Measurements from ENCODE around the gene VPS41. TPM values are rescaled to one million over a fixed set of nuclear protein-coding genes. Genes with fewer than 3 reads are reported as not detected.

Gene VPS41
- total and polyA plus RNA-seq, 11 donors, result 6.0 to 55.8 (median 42.8) TPM

DNA sequence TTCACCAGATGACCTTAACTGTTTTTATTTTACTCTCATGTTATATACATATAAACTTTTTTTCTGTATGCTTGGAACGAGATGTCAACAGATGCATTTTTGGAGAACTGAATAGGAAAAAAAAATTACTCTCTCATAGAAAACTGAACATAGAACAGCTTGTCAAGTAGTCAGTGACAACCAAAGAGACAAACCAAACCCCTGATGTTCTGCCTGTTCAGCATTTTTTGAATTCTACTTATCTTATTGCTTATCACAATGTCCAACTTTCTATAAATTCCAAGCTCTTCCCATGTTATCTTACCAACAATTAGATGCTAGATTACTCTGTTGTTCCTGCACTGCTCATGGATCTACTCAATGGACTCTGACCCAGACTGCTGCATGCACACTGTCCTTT is 95.2 kb downstream of the VPS41 start:
- Histone ChIP-seq H3K4me3 (no peak overlapping the region), H3K9me3 (no peaks in the 10 kb centered on the region), H3K36me3 (peaks cover 0 to 16% (median 6%) of the 10 kb centered on the region in 9 donors), H3K27ac (no peak overlapping the region), H3K4me1 (no peaks in the 10 kb centered on the region), H3K27me3 (no peaks in the 10 kb centered on the region)
- TF ChIP-seq POLR2A (IDR thresholded peaks at IDR 0.05), result no peak
- TF ChIP-seq, protein P1, sequence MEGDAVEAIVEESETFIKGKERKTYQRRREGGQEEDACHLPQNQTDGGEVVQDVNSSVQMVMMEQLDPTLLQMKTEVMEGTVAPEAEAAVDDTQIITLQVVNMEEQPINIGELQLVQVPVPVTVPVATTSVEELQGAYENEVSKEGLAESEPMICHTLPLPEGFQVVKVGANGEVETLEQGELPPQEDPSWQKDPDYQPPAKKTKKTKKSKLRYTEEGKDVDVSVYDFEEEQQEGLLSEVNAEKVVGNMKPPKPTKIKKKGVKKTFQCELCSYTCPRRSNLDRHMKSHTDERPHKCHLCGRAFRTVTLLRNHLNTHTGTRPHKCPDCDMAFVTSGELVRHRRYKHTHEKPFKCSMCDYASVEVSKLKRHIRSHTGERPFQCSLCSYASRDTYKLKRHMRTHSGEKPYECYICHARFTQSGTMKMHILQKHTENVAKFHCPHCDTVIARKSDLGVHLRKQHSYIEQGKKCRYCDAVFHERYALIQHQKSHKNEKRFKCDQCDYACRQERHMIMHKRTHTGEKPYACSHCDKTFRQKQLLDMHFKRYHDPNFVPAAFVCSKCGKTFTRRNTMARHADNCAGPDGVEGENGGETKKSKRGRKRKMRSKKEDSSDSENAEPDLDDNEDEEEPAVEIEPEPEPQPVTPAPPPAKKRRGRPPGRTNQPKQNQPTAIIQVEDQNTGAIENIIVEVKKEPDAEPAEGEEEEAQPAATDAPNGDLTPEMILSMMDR (IDR thresholded peaks at IDR 0.05), result no peak
- intact Hi-C loops (cut with DNase I), result no loop called here
- 84 to 86% (median 86%) methylated on average over 1 of the region's 1 CpG for WGBS, 4 donors
- no peak for ATAC-seq
- DNase-seq, result no peak

DNA sequence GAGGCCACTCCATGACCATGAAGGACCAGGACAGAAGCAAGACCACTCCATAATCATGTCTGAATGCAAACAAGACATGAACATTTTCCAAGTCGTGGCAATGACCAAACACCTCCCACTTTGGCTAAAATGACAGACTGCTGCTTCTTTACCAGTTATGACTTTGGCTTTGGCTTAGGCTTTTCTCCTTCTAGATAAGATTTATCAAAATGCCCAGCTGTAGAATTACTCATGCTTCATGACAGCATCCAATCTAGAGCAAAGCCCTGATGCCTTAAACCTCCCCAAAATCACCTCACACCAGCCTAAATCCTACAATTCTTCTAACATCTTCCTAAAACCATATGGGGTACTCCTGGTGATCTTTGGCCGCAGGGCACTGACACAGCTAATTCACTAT is 102.1 kb downstream of the VPS41 start:
- Histone ChIP-seq H3K27ac (no peak overlapping the region), H3K9me3 (no peaks in the 10 kb centered on the region), H3K36me3 (peaks cover 0 to 6% (median 0%) of the 10 kb centered on the region in 9 donors), H3K27me3 (no peaks in the 10 kb centered on the region), H3K4me1 (no peaks in the 10 kb centered on the region), H3K4me3 (no peak overlapping the region)
- 82 to 92% (median 84%) methylated on average over 2 of the region's 2 CpGs for WGBS, 4 donors
- TF ChIP-seq, protein P1 (IDR thresholded peaks at IDR 0.05), result no peak
- no peak for ATAC-seq
- no peak for DNase-seq
- intact Hi-C loops (cut with DNase I), result loop anchor here in 1 of 10 donors (10.0 kb wide), 1 partner anchor 128 kb away; no protein-coding TSS in a partner anchor

DNA sequence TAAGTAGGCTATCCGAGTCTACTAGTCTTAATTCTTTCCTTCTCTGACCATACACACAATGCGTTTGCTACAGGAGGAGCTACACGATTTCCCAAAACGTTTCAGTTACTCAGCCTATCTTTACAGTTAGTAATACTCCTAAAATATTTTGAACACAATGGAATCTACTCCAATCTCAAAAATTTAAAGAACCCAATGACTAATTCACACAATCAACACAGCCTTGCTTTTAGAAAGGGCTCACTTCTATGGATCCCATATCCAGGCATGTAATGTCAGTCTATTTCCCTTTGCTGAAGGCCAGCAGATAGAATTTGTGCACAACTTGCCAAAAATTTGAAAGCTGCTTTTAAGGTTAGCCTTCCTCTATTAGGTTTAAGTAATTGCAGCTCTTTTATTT is 107.2 kb downstream of the VPS41 start:
- no peak overlapping the region for H3K4me3 ChIP-seq
- H3K36me3 ChIP-seq, result peaks cover 0 to 6% (median 0%) of the 10 kb centered on the region in 9 donors
- H3K27ac ChIP-seq, result no peak overlapping the region
- ATAC-seq (no peak), DNase-seq (no peak)
- 59 to 72% (median 68%) methylated on average over 4 of the region's 4 CpGs for WGBS, 4 donors
- no peaks in the 10 kb centered on the region for H3K27me3 ChIP-seq
- no peaks in the 10 kb centered on the region for H3K9me3 ChIP-seq
- TF ChIP-seq POLR2A (IDR thresholded peaks at IDR 0.05), result no peak
- TF ChIP-seq, protein P1 (IDR thresholded peaks at IDR 0.05), result no peak
- intact Hi-C loops (cut with DNase I), result loop anchor here in 1 of 10 donors (10.0 kb wide), 1 partner anchor 133 kb away; no protein-coding TSS in a partner anchor
- no peaks in the 10 kb centered on the region for H3K4me1 ChIP-seq

DNA sequence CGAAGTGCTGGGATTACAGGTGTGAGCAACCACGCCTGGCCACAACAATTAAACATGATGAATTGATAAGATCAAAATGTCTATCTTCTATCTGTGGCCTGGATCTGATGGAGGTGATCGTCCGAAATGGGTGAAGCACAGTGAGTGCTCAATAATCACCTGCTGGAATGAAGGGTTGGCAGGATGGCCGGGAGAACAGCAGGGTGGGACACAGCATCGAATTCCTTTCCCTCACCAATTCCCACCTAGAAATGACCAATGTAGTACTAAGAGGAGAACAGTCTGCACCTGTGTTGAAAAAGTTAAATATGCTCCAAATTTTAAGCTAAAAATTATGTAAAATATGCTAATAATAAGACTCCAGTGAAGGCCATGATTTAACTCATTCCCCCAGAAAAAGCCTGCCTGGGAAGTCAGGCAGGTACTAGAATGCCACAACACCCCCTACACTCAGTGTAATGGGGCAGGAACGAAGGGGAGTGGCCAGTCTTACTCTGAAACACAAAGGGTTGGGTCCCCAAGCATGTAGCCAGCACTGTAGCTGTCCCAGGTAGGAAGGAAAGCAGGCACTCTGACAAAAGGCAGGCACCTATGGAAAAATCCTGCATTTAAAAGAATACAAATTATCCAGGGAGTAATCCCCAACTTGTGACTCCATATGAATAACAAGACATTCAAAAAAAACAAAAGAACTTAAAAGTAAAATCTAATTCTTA is 110.3 kb downstream of the VPS41 start:
- no peaks in the 10 kb centered on the region for H3K27me3 ChIP-seq
- H3K9me3 ChIP-seq, result no peaks in the 10 kb centered on the region
- intact Hi-C loops (cut with DNase I), result loop anchor here in 9 of 10 donors (5.0 to 10.0 kb wide), 6 partner anchors 126 to 724 kb away; no protein-coding TSS in a partner anchor
- H3K27ac ChIP-seq, result no peak overlapping the region
- H3K4me1 ChIP-seq, result no peaks in the 10 kb centered on the region
- H3K36me3 ChIP-seq, result peaks cover 0 to 27% (median 19%) of the 10 kb centered on the region in 9 donors
- H3K4me3 ChIP-seq, result no peak overlapping the region
- ATAC-seq (no peak), DNase-seq (no peak)
- TF ChIP-seq POLR2A (IDR thresholded peaks at IDR 0.05), result no peak
- TF ChIP-seq, protein P1 (IDR thresholded peaks at IDR 0.05), result no peak
- WGBS, 4 donors, result 92 to 93% (median 93%) methylated on average over 7 of the region's 7 CpGs
